HG03571 (cell line): Measurements from ENCODE around the gene CPZ.

Experiments
- ATAC-seq: cut with Tn5 transposase; IDR thresholded peaks from one replicate; pipeline ENCODE4 v1.9.1; 2021; ENCODE audit not compliant: unreplicated experiment

The CPZ gene

DNA sequence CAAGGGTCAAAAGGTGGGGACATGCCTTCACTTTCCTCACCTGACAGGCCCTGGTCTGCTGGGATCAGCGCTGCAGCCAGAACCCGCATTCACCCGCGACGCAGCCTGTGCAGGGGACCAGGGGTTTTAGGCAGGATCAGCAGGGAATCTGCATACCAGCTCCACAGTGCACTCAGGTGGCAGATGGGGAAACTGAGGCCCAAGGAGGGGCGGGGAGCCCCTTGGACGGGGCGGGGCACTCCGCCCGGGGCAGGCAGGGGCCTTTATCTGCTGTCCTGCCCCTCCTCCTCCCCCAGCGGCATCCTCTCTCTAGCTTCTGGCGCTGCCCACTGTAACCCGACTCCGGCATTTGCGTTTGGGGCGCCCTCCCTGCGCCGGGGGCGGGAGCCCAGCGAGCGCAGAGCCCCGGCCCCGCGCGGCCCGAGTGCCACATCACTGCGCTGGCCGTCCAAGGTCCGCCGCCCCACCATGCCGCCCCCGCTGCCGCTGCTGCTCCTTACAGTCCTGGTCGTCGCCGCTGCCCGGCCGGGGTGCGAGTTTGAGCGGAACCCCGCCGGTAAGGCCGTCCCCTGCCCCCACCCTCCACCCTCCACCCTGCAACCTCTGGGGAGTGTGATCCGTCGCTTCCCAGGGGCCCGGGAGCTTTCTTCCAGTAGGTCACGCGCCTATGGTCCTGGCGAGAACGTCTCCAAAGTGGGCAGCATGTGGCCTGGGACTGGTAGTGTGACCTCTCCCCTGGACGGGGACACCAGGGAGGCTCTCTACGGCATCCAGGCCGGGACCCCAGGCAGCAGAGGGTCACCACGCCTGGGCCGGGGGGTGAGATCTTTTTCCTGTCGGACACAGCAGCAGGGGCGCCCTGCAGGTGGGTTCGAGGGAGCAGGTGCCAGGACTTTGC is at the start of gene CPZ:
TSS of gene CPZ (plus strand) at position 400 of the 898 bp plus-strand sequence. CDS start at position 469, 69 bp downstream.
- ATAC-seq, result no peak

DNA sequence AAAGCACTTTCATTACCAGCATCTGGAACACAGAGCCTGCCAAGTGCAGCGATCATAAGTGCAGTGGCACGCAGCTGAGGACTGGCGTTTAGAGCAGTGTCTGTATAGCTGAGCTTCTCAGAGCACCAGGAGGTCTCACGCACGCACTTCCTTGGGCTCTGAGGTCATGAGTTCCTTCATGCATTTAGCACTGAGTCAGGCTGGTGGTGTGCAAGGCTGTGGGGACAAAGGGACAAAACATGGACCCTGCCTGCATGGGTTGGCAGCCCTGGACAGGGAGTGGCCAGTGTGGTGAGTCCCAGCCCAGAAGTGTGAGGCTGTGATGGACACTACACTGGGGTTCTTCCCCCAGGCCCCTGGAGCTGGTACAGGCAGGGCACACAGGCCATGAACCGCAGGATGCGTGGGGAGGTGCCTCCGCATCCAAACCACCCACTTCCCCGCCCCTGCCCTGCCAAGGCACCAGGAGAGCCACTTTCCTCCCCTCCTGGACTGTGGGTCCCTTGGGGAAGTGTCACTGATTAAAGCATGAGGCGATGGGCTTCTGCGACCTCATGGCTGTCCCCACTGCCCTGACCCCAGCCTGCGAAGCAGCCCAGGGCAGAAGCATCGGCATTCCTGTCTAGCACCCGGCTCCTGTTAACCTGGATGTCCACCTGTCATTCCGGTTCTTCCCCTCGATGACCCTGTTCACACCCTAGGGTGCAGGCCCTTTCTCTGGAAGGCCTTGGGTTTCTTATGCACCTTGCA is 49.6 kb upstream of the CPZ start:
- ATAC-seq, result no peak

- ATAC-seq, result no peak
Observed at GRCh38 chr4:8543623-8544022, 48.9 kb upstream of the CPZ start.

GRCh38 chr4:8544282-8544681 is 48.3 kb upstream of the CPZ start:
- ATAC-seq, result no peak

DNA sequence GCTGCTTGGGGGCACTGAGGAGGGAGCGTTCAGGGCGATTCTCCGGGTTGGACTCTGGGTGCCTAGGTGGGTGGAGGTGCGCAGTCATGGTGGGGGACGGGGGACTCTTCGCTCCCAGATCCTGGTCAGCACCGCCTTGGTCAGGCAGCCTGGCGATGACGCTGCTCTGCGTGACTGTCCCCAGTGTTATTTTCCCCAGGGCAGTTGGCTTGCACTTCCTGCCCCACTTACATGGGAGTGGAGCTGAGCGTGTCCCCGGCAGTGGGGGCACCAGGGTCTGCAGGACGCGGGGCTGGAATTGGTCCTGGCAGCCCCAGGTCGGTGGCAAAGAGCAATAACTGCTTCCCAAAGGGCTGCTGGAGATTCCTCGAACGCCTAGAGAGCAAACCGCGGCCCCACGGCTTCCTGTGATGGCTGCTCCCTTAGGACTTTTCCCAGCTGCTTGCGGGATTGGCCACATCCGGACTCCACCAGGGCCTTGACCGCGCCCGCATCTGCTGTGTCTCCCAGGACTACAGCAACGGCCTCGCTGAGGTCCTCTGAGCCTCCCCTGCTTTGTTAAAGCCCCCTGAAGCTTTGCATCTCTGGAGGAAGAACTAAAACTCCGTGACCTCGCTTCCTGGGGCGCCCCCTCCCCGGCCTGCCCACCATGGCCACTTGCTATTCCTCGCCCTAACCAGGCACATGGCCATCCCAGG is 47.7 kb upstream of the CPZ start:
- no peak for ATAC-seq

- ATAC-seq, result no peak
Observed at GRCh38 chr4:8545439-8545765, 47.2 kb upstream of the CPZ start.

DNA sequence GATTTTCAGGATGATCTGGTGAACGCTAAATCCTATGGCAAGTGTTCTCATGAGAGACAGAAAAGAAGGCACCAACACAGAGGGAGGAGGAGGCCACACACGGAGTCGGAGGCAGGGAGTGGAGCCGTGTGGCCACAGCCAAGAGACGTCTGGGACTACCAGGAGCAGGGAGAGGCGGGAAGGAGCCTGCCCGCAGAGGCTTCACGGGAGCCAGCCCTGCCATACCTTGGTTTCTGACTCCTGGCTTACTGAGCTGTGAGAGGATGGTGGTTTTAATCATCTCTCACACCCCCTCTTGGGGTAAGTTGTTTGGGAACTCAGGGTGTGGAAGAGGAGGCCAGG is 45.8 kb upstream of the CPZ start:
- no peak for ATAC-seq

GRCh38 chr4:8547108-8547911 is 45.3 kb upstream of the CPZ start:
- no peak for ATAC-seq

- ATAC-seq, result no peak
Observed at GRCh38 chr4:8547912-8548730, 44.4 kb upstream of the CPZ start.

DNA sequence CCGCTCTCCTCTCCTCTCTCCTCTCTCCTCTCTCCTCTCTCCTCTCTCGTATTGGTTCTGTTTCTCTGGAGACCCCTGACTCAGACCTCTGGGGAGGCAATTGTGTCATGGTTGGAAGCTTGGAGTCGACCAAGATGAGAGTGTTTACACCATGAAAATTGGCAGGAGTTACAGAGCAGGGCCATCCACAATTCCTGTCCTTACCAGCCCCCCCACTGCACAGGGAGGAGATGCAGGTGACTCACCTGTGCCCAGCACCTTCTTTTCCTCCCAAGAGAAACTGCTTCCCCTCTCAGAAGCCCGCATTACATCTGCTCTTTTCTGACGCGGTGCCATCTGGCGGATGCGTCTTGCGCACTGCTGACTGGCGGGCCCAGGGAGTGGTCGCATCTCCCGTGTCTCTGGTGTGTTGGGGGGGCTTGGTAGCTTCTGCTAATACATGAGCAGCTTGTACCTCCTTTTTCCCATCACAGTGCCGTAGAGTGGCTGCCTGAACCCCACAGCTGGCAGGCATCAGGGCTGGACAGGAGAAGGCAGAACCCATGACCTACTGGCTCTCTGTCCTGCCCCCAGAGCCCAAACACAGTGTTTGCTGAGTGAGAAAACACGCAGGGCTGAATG is 43.7 kb upstream of the CPZ start:
- ATAC-seq, result no peak

DNA sequence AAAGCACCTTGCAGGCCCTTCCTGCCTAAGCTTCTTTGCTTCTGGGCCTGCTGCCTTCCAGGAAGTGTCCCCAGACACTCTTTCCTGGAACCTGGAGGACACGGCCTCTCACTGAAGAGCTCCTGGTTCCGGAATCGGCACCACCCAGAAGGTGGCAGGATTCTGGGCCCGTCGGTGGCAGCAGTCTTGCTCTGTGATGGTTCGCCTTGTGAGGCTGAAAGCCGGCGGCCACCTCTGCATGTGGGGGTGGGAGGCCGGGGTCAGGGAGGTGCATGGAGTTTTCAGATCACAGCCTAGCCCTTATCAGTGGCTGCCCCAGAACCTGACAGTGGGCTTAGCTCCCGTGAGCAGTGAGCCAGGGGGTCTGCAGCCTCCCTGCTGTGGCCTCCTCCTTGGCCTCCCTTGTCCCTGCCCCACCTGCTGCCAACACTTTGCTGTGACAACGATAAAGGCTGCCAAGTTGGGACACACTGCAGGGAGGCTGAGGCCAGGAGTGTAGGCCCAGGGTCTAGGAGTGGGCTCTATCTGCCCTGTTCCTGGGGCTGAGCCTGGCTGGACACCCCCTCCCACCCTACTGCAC is 43.1 kb upstream of the CPZ start:
- no peak for ATAC-seq

DNA sequence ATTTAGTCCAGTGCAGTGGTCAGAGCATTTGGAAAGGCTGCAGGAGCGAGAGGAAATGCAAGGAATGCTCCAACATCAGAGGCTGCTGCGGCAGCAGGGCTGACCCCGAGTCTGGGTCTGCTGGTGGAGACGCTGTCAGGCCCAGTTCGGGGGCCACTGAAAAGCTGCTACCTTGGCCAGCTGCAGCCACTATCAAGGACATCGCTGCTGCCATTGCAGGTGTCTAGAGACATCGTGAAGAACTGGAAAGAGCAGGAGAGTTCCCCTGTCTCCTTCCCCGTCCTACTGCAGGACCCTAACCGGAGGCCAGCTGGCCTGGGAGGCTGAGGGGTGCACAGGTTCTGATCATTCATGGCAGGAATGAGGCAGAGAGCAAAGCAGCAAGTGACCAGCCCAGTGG is 41.9 kb upstream of the CPZ start:
- ATAC-seq, result no peak

DNA sequence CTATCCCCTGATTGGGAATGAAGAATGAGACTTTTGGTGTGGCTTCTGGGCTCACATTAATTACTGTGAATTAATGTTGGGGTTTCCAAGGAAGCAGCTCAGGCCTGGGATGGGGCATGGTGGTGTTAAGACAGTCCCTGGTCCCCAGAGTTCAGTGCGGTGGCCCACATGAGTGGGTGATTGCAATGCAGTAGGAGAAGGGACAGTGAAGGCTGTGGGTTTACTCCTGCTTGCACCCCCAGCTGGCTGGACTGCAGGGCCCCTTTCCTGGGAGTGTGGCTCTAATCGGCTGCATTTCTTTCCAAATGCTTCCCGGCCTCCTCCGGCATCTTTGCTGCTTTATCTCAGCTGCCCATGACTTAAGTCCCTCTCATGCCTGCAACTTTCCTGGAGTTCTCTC is 40.5 kb upstream of the CPZ start:
- no peak for ATAC-seq

DNA sequence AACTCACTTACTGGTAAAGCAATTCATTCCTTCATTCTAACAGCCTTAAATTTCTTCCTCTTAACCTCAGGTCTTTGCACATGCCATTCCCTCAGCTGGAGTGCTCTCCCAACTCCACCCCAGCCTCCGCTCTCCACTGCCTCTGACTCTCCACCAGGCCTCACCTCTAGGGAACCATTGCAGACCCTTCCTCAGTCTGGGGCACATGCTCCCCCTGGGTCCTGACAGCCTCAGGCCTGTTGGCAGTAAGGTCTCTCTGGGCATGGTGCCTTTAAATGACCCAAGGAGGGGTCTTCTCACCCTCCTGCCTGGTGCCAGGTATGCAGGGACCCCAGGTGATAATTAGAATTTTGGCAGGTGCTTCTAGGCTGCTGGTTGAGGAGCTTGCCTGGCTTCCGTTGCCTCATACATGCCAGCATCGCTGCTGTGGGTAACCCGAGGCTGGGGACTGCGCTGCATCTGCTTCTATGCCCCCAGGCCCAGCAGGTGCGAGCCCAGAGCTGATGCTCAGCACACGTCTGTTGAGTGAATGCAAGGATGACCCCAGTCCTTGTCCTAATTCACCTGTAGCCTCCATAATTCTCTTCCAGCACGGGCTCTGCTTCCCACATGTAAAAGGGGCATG is 39.9 kb upstream of the CPZ start:
- no peak for ATAC-seq

DNA sequence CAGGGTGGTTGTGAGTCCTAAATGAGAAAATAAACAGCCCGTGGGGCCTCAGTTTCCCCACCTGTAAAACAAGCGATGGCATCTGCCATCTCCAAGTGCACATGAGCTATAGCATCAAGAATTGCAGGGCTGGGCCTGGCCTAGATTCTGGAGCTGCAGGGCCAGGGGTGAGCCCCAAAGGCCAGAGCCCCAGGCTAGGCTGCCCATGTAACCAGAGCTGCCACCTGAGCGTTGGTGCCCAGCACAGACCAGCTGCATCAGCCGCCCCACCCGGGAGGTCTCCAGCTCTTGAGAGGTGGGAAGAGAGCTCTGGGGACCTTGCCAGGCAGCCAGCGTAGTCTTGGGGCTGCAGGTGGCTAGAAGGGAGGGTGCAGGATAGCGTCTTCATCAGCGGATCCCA is 39.3 kb upstream of the CPZ start:
- ATAC-seq, result no peak

- ATAC-seq, result no peak
Observed at GRCh38 chr4:8553991-8554405, 38.6 kb upstream of the CPZ start.

GRCh38 chr4:8554555-8555100 is 37.9 kb upstream of the CPZ start:
- ATAC-seq, result no peak

DNA sequence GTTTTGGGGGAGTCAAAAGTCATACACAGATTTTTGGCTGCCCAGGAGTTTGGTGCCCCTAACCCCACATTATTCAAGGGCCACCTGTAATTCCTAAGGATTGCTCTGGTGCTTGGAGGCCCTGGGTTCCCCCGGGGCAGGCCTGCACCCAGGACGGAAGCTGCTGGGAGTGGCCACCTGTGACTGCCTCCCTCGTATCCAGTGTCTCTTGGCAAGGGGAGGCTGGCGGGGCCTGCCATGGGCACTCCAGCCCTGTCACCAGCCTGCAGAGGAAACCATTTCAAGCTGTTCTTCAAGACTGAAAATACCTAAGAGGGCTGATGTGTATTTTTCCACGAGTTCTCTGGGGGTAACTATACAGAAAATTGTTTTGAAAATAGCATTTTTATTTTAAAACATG is 36.8 kb upstream of the CPZ start:
- no peak for ATAC-seq
